ENCODE measurements around the gene MAL. TPM values are rescaled to one million over a fixed set of nuclear protein-coding genes. Genes with fewer than 3 reads are reported as not detected.
A peak's percentile ranks its signal among the peaks of the same experiment; 100 is the strongest.

The MAL gene
- total RNA-seq, 1 donor from 2014 or later: 63.8 TPM

DNA sequence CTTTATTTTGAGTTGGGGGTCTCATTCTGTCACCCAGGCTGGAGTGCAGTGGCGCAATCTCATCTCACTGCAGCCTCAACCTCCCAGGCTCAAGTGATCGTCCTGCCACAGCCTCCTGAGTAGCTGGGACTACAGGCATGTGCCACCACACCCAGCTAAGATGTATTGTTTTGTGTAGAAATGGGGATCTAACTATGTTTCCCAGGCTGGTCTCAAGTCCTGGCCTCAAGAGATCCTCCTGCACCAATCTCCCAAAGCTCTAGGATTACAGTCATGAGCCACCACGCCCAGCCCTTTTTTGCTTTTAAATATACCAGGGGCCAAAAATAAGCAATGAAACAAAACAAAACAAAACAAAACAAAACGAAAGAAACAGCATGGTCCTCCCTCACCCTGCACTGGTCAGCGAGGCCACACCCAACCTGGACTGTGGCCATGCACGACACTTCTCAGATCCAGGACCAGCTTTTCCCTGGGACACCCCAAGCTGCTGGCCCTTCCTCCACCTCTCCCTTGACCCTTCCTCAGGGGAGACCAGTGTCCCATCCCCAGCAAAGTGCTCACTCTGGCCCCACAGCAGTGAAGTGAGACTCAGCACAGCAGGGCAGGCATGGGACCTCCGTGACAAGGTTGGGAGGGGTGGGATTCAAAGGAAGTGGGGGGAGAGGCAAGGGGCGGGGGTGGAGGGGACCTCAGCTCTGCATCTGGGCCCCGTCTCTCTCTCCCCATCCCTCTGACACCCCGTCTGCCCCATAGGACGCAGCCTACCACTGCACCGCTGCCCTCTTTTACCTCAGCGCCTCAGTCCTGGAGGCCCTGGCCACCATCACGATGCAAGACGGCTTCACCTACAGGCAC lies 23.5 kb downstream of the MAL start:
- no peak overlapping the region for H3K4me3 ChIP-seq (ENCODE audit: low read depth, low read length)
- TF ChIP-seq, protein P1, sequence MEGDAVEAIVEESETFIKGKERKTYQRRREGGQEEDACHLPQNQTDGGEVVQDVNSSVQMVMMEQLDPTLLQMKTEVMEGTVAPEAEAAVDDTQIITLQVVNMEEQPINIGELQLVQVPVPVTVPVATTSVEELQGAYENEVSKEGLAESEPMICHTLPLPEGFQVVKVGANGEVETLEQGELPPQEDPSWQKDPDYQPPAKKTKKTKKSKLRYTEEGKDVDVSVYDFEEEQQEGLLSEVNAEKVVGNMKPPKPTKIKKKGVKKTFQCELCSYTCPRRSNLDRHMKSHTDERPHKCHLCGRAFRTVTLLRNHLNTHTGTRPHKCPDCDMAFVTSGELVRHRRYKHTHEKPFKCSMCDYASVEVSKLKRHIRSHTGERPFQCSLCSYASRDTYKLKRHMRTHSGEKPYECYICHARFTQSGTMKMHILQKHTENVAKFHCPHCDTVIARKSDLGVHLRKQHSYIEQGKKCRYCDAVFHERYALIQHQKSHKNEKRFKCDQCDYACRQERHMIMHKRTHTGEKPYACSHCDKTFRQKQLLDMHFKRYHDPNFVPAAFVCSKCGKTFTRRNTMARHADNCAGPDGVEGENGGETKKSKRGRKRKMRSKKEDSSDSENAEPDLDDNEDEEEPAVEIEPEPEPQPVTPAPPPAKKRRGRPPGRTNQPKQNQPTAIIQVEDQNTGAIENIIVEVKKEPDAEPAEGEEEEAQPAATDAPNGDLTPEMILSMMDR (conservative IDR thresholded peaks at IDR 0.05; ENCODE audit: low read depth, low read length): no peak
- no peak for DNase-seq (ENCODE audit: low read depth)

DNA sequence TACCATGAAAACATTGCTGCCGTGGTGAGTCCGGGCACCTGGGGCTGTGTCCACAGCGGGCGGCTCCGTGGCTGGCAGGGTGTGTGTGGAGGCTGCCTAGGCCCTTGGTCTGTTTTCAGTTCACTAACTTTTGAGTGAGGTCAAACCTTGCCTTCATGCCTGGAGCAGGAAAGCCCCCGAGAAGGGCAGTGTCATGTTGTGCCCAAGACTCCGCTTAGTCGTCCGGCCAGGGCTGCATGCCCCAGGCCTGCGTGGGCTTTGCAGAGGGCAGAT lies 24.1 kb downstream of the MAL start:
- TF ChIP-seq, protein P1 (conservative IDR thresholded peaks at IDR 0.05; ENCODE audit: low read depth, low read length): no peak
- no peak for DNase-seq (ENCODE audit: low read depth)
- H3K4me3 ChIP-seq (ENCODE audit: low read depth, low read length): no peak overlapping the region

DNA sequence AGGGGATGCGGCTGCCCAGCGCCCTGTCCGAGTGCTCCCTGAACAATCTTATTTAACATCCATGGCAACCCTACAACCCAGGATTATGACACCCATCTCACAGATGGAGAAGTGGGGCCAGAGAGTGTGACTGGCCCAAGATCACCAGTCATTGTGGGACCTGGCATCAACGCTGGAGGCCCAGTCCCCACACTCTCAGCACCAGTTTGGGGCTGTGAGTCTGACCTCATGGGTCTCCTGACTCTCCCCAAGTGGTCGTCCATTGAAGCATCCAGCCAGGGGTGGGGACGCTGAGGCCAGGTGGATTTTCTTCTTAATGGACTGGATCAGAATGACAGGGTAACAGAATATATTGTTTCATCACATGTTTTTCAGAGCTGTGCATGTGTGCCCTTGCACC lies 24.5 kb downstream of the MAL start:
- DNase-seq (ENCODE audit: low read depth): no peak
- H3K4me3 ChIP-seq (ENCODE audit: low read depth, low read length): no peak overlapping the region
- TF ChIP-seq, protein P1 (conservative IDR thresholded peaks at IDR 0.05; ENCODE audit: low read depth, low read length): no peak

DNA sequence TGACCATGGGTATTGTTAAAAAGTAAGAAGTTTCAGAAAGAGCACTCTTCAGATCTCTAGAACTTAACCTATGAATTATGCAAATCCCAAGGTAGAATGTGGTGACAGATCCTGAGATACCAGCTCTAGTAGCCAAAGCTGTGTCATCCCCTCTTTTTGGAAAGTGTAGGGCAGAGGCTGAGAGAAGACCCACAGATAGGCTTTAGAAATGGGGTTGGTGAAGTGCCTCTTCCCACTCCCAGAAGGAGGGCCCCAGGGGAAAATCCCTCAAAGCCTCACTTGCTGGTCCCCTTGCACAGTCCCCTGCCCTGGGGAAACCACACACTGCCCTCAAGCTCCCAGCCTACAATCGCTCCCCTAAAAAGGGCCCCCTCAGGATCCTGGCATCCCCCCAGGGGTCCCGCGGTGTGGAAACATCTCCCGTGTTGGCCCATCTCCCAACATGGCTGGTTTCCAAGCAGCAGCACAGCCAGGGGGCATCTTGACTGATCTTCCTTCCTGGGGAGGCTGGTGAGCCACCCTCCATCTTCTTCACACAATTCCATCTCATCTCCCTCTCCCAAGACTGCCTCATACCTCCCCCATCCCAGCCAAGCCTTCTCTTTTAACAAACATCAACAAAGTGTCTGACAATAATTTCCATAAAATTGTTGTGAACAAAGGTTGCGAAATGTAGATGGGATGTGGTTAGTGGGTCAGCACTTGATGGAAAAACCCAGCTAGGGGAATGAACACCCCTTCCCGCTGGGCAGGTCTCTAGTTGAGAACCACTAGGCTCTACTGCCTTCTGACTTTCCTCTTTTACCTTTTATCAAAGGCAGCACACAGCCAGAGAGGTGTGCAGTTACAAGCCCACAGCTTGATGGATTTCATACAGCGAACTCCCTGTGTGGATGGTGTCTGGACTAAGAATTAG lies 25.1 kb downstream of the MAL start:
- TF ChIP-seq, protein P1 (conservative IDR thresholded peaks at IDR 0.05; ENCODE audit: low read depth, low read length): no peak
- no peak overlapping the region for H3K4me3 ChIP-seq (ENCODE audit: low read depth, low read length)
- DNase-seq (ENCODE audit: low read depth): no peak

DNA sequence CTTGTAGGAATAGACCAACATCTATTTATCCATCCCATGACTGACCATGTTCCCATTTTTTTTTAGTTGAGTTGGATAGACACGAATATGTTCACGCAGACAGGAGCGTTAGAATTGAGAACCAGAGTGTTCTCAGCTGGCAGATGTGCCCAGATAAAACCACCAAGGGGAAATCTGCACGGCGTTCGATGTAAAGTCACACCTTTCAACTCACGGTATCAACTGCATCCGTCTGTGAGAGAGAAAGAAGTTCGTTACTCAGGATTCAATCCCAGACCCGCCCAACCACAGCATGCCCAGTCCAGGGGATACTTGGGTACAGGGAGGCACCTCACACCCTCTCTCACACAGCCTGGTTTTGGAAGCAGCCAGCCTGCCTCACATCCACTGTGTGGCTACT lies 26.1 kb downstream of the MAL start:
- DNase-seq (ENCODE audit: low read depth): no peak
- TF ChIP-seq, protein P1 (conservative IDR thresholded peaks at IDR 0.05; ENCODE audit: low read depth, low read length): no peak
- H3K4me3 ChIP-seq (ENCODE audit: low read depth, low read length): no peak overlapping the region

DNA sequence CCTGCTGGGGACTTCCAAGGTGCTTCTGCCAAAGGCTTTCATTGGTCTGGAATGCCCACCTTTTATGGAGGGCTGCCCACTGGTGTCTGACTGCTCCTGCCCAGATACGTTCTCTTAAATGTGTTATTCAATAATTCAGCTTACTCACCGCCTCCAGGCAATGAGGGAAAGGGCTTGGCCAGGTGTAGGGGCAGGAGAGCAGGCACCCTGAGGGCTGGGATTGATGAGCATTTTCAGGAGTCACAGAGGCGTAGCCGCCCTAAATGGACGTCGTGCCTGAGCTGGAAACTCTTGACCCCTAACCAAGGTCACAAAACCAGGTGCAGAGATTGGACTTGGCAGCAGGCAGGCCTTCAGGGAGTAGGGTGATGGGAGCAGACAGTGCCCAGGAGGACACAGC lies 26.8 kb downstream of the MAL start:
- TF ChIP-seq, protein P1 (conservative IDR thresholded peaks at IDR 0.05; ENCODE audit: low read depth, low read length): no peak
- DNase-seq (ENCODE audit: low read depth): peak; percentile 64
- H3K4me3 ChIP-seq (ENCODE audit: low read depth, low read length): no peak overlapping the region
